ENCODE results near the gene PRKD1. TPM values are rescaled to one million over a fixed set of nuclear protein-coding genes. Genes with fewer than 3 reads are reported as not detected.

Gene PRKD1
- total RNA-seq, 1 experiment from 2014 or later: not detected

GRCh38 chr14:29681316-29681715 lies 246.3 kb downstream of the PRKD1 start:
- Histone ChIP-seq H3K4me2 (ENCODE audit: low read length) (no peak overlapping the region), H3K9ac (ENCODE audit: low read length) (no peak overlapping the region), H3K79me2 (ENCODE audit: insufficient read depth, low read length) (no peaks in the 10 kb centered on the region), H3K27ac (ENCODE audit: low read depth, low read length) (no peak overlapping the region), H2AFZ (ENCODE audit: low read depth, low read length, poor library complexity, severe bottlenecking) (no peak overlapping the region), H3K9me2 (ENCODE audit: insufficient read depth) (no peaks in the 10 kb centered on the region), H3K4me3 (replicated peaks in 1 of 2; ENCODE audit: low read depth in 1 of 2, low read length in 2 of 2) (no peak overlapping the region), H3K4me1 (ENCODE audit: control insufficient read depth in 1 of 2, insufficient read depth in 2 of 2, low read length in 2 of 2) (no peaks in the 10 kb centered on the region), H3K27me3 (ENCODE audit: insufficient read depth, low read length) (no peaks in the 10 kb centered on the region), H3K36me3 (ENCODE audit: control insufficient read depth in 1 of 2, insufficient read depth in 2 of 2, low read length in 2 of 2) (no peaks in the 10 kb centered on the region), H4K20me1 (ENCODE audit: insufficient read depth) (no peaks in the 10 kb centered on the region), H3K9me3 (ENCODE audit: control insufficient read depth in 1 of 2, insufficient read depth in 1 of 2, low read depth in 1 of 2, low read length in 2 of 2) (peaks cover 0 to 40% of the 10 kb centered on the region in 2 experiments; a peak in 2 of 4 replicates)
- CTCF ChIA-PET: no interaction called here
- no peak for TF ChIP-seq YY1 (IDR thresholded peaks at IDR 0.05; ENCODE audit: extremely low read depth, insufficient replicate concordance, low read depth, low read length)
- TF ChIP-seq SP1 (IDR thresholded peaks at IDR 0.05; ENCODE audit: low read depth): no peak
- TF ChIP-seq, protein P1, sequence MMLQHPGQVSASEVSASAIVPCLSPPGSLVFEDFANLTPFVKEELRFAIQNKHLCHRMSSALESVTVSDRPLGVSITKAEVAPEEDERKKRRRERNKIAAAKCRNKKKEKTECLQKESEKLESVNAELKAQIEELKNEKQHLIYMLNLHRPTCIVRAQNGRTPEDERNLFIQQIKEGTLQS (IDR thresholded peaks at IDR 0.05): no peak
- TF ChIP-seq ZFX (IDR thresholded peaks at IDR 0.05): no peak
- TF ChIP-seq CTCF (IDR thresholded peaks at IDR 0.05 in 2 of 3, conservative IDR thresholded peaks at IDR 0.05 in 1 of 3; ENCODE audit: borderline replicate concordance in 1 of 3, insufficient read depth in 1 of 3, low read depth in 2 of 3, low read length in 2 of 3): no peak
- no peak for TF ChIP-seq ELF1 (IDR thresholded peaks at IDR 0.05; ENCODE audit: borderline replicate concordance, low read depth)
- no peak for TF ChIP-seq FOSL1 (IDR thresholded peaks at IDR 0.05; ENCODE audit: low read depth)
- TF ChIP-seq JUND (IDR thresholded peaks at IDR 0.05): no peak
- TF ChIP-seq MAX (IDR thresholded peaks at IDR 0.05): no peak
- TF ChIP-seq, protein P2, sequence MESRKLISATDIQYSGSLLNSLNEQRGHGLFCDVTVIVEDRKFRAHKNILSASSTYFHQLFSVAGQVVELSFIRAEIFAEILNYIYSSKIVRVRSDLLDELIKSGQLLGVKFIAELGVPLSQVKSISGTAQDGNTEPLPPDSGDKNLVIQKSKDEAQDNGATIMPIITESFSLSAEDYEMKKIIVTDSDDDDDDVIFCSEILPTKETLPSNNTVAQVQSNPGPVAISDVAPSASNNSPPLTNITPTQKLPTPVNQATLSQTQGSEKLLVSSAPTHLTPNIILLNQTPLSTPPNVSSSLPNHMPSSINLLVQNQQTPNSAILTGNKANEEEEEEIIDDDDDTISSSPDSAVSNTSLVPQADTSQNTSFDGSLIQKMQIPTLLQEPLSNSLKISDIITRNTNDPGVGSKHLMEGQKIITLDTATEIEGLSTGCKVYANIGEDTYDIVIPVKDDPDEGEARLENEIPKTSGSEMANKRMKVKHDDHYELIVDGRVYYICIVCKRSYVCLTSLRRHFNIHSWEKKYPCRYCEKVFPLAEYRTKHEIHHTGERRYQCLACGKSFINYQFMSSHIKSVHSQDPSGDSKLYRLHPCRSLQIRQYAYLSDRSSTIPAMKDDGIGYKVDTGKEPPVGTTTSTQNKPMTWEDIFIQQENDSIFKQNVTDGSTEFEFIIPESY (IDR thresholded peaks at IDR 0.05; ENCODE audit: extremely low read depth, insufficient replicate concordance, low read length): no peak
- TF ChIP-seq CEBPB (IDR thresholded peaks at IDR 0.05; ENCODE audit: low read depth): no peak
- TF ChIP-seq EGR1 (IDR thresholded peaks at IDR 0.05; ENCODE audit: low read depth): no peak
- no peak for TF ChIP-seq REST (IDR thresholded peaks at IDR 0.05; ENCODE audit: low read depth)
- no peak for TF ChIP-seq ZNF274 (IDR thresholded peaks at IDR 0.05; ENCODE audit: low read depth, low read length)
- no TSS peak for BruUV-seq (replicated peaks)
- POLR2A ChIA-PET: no interaction called here
- RAD21 ChIA-PET (ENCODE audit: low non-redundant PET in 1 of 2, low total read pairs in 2 of 2, uncharacterized antibody in 2 of 2, unreplicated experiment in 2 of 2): no interaction called here
- DNase-seq (ENCODE audit: low read depth, low spot score): no peak
- no peak for ATAC-seq
- intact Hi-C loops (cut with micrococcal nuclease): no loop called here

All from HCT116 (cell line).